Ishikawa (cell line): ENCODE results near the gene SYT5.

Source experiments
- CEBPB ChIP-seq: IDR thresholded peaks from 2 replicates; pipeline ENCODE4 v1.6.1; 2012
- CREB1 ChIP-seq: IDR thresholded peaks from 2 replicates; pipeline ENCODE4 v1.6.1; 2012; ENCODE audit warnings: low read depth
- EGR1 ChIP-seq: IDR thresholded peaks from 2 replicates; pipeline ENCODE4 v1.6.1; 2012
- EP300 ChIP-seq: IDR thresholded peaks from 2 replicates; pipeline ENCODE4 v1.6.1; 2012; ENCODE audit warnings: borderline replicate concordance
- FOXM1 ChIP-seq: IDR thresholded peaks from 2 replicates; pipeline ENCODE4 v1.6.1; 2012; ENCODE audit warnings: low read depth, borderline replicate concordance
- MAX ChIP-seq: IDR thresholded peaks from 2 replicates; pipeline ENCODE4 v1.6.1; 2012
- NFIC ChIP-seq: IDR thresholded peaks from 2 replicates; pipeline ENCODE4 v1.6.1; 2012
- RAD21 ChIP-seq: IDR thresholded peaks from 2 replicates; pipeline ENCODE4 v1.6.1; 2012; ENCODE audit warnings: low read depth
- TAF1 ChIP-seq: IDR thresholded peaks from 2 replicates; pipeline ENCODE4 v1.6.1; 2012; ENCODE audit warnings: low read depth, mild to moderate bottlenecking
- TCF12 ChIP-seq: IDR thresholded peaks from 2 replicates; pipeline ENCODE4 v1.6.1; 2012; ENCODE audit warnings: low read depth
- ZBTB7A ChIP-seq: IDR thresholded peaks from 2 replicates; pipeline ENCODE4 v1.6.1; 2012; ENCODE audit warnings: low read depth
- TF ChIP-seq, protein P1 (sequence below): IDR thresholded peaks from 2 replicates; pipeline ENCODE4 v1.6.1; 2012; ENCODE audit warnings: low read depth, mild to moderate bottlenecking

Gene SYT5

DNA sequence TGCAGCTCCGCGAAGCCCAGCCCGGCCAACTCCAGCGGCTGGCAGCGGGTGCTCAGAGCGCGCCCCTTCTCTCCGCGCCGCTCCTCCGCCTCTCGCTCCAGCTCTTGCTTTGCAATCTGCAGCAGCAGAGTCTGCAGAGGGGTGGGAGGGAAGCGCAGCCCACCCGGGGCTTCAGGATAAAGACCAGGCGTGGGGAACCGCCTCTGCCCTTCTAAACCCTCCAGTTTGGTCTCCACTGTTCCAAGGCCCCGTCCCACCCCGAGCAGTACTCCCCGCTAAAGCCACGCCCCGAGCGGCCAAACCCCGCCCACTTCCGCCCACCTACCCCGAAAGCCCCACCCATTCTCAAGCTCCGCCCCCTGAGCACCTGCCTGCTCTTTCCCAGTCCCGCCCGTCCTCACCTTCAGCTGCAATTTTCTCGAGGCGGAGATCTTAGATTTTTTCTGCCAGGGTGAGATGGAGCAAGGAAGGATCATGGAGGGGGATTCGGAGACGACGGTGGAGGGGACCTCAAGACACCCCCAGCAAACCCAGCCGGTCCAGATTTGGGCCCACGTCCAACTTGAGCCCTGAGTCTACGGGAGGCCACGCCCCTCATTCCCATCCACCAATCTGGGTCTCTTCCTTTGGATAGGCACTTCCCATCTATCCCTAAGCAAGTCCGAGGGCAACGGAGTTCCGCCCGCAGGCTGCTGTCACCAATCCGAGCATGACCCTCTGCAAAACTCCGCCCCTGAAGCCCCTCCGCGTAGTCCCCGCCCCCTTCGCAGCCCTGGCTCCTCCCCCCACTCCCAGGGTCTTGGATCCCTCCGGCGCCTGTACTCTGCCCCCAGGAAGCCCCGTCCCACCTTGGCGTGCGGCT lies 23.7 kb downstream of the SYT5 start:
- TF ChIP-seq EP300 = no peak
- peak; percentile 15; the same call in 1 of the 2 replicates for TF ChIP-seq TAF1
- TF ChIP-seq MAX = peak; percentile 95
- TF ChIP-seq, protein P1, sequence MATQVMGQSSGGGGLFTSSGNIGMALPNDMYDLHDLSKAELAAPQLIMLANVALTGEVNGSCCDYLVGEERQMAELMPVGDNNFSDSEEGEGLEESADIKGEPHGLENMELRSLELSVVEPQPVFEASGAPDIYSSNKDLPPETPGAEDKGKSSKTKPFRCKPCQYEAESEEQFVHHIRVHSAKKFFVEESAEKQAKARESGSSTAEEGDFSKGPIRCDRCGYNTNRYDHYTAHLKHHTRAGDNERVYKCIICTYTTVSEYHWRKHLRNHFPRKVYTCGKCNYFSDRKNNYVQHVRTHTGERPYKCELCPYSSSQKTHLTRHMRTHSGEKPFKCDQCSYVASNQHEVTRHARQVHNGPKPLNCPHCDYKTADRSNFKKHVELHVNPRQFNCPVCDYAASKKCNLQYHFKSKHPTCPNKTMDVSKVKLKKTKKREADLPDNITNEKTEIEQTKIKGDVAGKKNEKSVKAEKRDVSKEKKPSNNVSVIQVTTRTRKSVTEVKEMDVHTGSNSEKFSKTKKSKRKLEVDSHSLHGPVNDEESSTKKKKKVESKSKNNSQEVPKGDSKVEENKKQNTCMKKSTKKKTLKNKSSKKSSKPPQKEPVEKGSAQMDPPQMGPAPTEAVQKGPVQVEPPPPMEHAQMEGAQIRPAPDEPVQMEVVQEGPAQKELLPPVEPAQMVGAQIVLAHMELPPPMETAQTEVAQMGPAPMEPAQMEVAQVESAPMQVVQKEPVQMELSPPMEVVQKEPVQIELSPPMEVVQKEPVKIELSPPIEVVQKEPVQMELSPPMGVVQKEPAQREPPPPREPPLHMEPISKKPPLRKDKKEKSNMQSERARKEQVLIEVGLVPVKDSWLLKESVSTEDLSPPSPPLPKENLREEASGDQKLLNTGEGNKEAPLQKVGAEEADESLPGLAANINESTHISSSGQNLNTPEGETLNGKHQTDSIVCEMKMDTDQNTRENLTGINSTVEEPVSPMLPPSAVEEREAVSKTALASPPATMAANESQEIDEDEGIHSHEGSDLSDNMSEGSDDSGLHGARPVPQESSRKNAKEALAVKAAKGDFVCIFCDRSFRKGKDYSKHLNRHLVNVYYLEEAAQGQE = no peak
- 0 out of 2 replicates have a peak, but pooled peaks have one; percentile 46 for TF ChIP-seq EGR1

DNA sequence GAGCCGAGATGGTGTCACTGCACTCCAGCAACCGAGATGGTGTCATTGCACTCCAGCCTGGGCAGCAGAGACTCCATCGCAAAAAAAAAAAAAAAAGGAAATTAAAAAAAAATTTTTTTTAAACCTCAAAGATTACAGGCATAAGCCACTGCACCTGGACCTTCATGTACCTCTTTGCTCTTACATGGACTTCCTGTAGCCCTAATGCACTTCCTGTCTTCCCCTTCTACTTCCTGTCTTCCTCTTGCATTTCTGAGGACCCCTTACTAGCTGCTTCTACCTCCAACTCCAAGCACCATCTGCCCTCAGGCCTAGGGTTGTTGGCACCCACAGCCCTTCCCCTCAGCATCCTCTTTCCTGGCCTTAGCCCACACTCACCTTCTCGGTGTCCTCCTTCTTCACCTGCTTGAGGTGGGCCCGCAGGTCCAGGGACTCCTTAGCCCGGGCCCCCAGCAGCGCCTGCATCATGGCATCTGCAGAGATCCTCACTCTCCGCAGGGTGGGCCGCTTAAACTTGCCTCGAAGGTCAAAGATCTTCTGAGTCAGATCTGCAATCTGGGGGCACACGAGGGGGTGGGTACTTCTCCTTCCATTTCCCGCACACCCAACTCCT lies 26.3 kb downstream of the SYT5 start:
- no peak for TF ChIP-seq EP300
- TF ChIP-seq EGR1 = no peak

GRCh38 chr19:55152017-55152416 lies 28.1 kb downstream of the SYT5 start:
- TF ChIP-seq MAX = peak; percentile 32; the same call in 1 of the 2 replicates
- TF ChIP-seq, protein P1 = no peak

DNA sequence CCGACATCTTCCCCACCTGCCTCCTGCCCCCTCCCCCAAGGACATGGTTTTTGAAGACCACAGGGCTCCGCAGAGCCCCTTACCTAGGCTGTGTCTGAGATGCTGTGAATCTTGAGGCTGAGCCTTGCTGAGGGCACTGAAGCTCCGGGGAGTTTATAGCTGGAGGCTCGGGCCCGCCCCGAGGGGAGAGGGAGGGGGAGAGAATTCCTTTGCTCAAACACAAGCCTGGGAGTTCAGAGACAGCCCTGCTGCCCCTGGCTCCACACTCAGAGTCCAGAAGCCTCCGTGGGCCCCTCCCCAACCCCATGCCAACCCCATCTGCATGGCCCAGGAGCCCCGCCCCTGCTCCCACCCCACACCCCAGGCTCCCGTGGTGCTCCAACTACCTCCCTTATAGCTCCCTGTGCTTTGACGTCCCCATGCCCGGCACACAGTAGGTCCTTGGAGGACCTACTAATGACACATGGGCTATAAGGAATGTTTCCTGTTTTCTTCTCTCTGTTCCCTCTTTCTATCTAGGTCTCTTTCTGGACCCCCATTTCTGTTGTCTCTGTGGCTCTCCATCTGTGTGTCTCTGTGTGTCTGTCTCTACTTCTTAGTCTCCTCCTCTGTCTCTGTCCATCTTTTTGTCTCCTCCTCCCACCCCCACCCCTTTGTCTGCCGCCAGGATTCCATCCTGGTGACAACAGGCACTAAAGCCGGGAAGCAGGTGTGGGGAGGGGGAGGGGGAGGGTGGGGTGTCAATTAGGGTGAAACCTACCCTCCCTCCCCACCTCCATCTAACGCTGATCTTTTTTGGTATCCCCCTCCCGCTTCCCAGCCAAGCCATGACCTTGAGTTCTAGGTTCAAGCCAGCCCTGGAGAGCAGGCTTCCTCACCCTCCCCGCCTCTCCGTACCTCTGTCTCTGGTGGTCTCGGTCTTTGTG lies 30.7 kb downstream of the SYT5 start, which contains the start of gene TNNT1:
Gene TNNT1, minus strand, starts transcription at position 129 of the 926 bp plus-strand sequence. CDS start 2,049 bp downstream, outside the sequence.
- TF ChIP-seq MAX (no peak), RAD21 (no peak), ZBTB7A (no peak), NFIC (no peak), FOXM1 (no peak), TCF12 (no peak), CREB1 (no peak), EP300 (no peak), TAF1 (no peak), CEBPB (no peak)
- TF ChIP-seq, protein P1 = no peak

DNA sequence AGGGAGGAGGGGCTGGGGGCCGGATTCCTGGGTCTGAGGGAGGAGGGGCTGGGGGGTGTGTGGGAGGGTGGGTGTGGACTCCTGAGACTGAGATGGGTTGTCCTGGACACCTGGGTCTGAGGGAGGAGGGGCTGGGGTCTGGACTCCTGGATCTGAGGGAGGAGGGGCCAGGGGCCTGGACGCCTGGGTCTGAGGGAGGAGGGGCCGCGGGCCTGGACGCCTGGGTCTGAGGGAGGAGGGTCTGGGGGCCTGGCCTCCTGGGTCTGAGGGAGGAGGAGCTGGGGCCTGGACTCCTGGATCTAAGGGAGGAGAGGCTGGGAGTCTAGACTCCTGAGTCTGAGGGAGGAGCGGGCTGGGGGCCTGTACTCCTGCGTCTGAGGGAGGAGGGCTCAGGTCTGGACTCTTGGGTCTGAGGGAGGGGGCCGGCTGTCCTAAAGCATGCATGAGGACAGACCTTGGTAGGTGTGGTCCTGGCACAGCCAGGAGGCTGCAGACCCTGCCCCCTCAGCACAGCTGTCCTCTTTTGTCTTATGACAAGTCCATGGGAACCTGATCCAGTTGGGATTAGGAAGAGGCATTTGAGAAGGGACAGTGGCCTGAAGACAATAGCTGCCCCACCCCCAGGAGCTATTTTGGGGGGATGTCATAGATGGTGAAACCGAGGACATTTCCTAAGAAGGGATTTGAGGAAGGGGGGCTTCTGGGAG lies 32.4 kb downstream of the SYT5 start:
- TF ChIP-seq EGR1 = no peak
- 0 out of 2 replicates have a peak, but pooled peaks have one; percentile 12 for TF ChIP-seq ZBTB7A
